GM18498 (cell line): Measurements from ENCODE around the gene TAS2R39.
"Not testable (repeated sequence)": the region's sequence is repeated elsewhere in the genome, so short reads cannot be mapped to it uniquely, and the experiment has no call there.

ENCODE experiments used
- ATAC-seq: cut with Tn5 transposase; IDR thresholded peaks from one replicate; pipeline ENCODE4 v1.9.1; 2021; ENCODE audit warnings: mild to moderate bottlenecking, moderate library complexity; ENCODE audit not compliant: unreplicated experiment

The TAS2R39 gene

GRCh38 chr7:143183024-143183423, at the start of gene TAS2R39:
TAS2R39 (plus strand) TSS chr7:143183419; CDS start chr7:143183419, 0 bp downstream.
- ATAC-seq: no peak

GRCh38 chr7:143147070-143147469, 36.1 kb upstream of the TAS2R39 start:
- ATAC-seq: no peak

GRCh38 chr7:143148050-143148449, 35.2 kb upstream of the TAS2R39 start:
- ATAC-seq: no peak

- ATAC-seq: no peak
Observed at GRCh38 chr7:143148651-143149050, 34.6 kb upstream of the TAS2R39 start.

- not testable (repeated sequence) for ATAC-seq
Observed at GRCh38 chr7:143150696-143151095, 32.5 kb upstream of the TAS2R39 start.

- not testable (repeated sequence) for ATAC-seq
Observed at GRCh38 chr7:143158617-143159016, 24.6 kb upstream of the TAS2R39 start.

- no peak for ATAC-seq
Observed at GRCh38 chr7:143171697-143172096, 11.5 kb upstream of the TAS2R39 start.

GRCh38 chr7:143172354-143172753, 10.9 kb upstream of the TAS2R39 start:
- no peak for ATAC-seq

GRCh38 chr7:143176128-143176527, 7.1 kb upstream of the TAS2R39 start:
- ATAC-seq: no peak

- ATAC-seq: no peak
Observed at GRCh38 chr7:143177374-143178119, 5.7 kb upstream of the TAS2R39 start.

GRCh38 chr7:143180771-143181170, 2.4 kb upstream of the TAS2R39 start:
- ATAC-seq: not testable (repeated sequence)

- ATAC-seq: no peak
Observed at GRCh38 chr7:143181349-143181748, 1.9 kb upstream of the TAS2R39 start.

GRCh38 chr7:143185551-143185950, 2.3 kb downstream of the TAS2R39 start:
- ATAC-seq: no peak

- no peak for ATAC-seq
Observed at GRCh38 chr7:143188994-143189393, 5.8 kb downstream of the TAS2R39 start.

- ATAC-seq: no peak
Observed at GRCh38 chr7:143193880-143194279, 10.7 kb downstream of the TAS2R39 start.

GRCh38 chr7:143199040-143199439, 15.8 kb downstream of the TAS2R39 start:
- peak; percentile 50 for ATAC-seq

GRCh38 chr7:143202161-143202560, 18.9 kb downstream of the TAS2R39 start:
- no peak for ATAC-seq

- ATAC-seq: no peak
Observed at GRCh38 chr7:143203386-143203785, 20.2 kb downstream of the TAS2R39 start.

GRCh38 chr7:143205560-143206293, 22.5 kb downstream of the TAS2R39 start:
- ATAC-seq: peak; percentile 87

GRCh38 chr7:143210541-143210940, 27.3 kb downstream of the TAS2R39 start:
- ATAC-seq: no peak

GRCh38 chr7:143213478-143213877, 30.3 kb downstream of the TAS2R39 start:
- ATAC-seq: not testable (repeated sequence)
